B cell (primary cell): Measurements from ENCODE around the gene NFIC. TPM values are rescaled to one million over a fixed set of nuclear protein-coding genes. Genes with fewer than 3 reads are reported as not detected.

ENCODE experiments used
- ATAC-seq: fragments of 200-7000 bp; cut with Tn5 transposase; one replicate; pipeline ENCODE4 v1.10.0; 2021; ENCODE audit warnings: low read depth, mild to moderate bottlenecking, moderate number of reproducible peaks, moderate library complexity
- CTCF ChIA-PET: fragments of 350-600 bp; sonication (Branson Sonifier 250); formaldehyde crosslinking; loops from one replicate; lab custom pipeline; 2021; ENCODE audit warnings: antibody characterized with exemption, inconsistent platforms; lab: Charles Lee
- POLR2A ChIA-PET: fragments of 350-600 bp; sonication (Branson Sonifier 250); formaldehyde crosslinking; loops from one replicate; lab custom pipeline; 2021; ENCODE audit warnings: antibody characterized with exemption; lab: Charles Lee
- DNase-seq: peaks from one replicate; pipeline ENCODE4 v3.0.0; 2013
- H2AFZ ChIP-seq: 2 replicates; pipeline ENCODE4 v1.6.1; 2012; ENCODE audit warnings: mild to moderate bottlenecking, low read depth, low read length; ENCODE audit not compliant: insufficient read depth, poor library complexity, severe bottlenecking
- H3K27ac ChIP-seq, 2 donors: 1 replicate in 1 of 2; 2 replicates in 1 of 2; pipeline ENCODE4 v1.5.1; 2012 to 2013; ENCODE audit warnings: low read length in 2 of 2, mild to moderate bottlenecking in 2 of 2, moderate library complexity in 1 of 2
- H3K27me3 ChIP-seq, 4 experiments: fragments of 200-600 bp in 1 of 4; sonication (generic) in 1 of 4; replicated peaks in 1 of 4; 1 replicate in 2 of 4; 2 replicates in 2 of 4; pipeline versions ENCODE4 v1.6.1 to v1.7.0; 2013 to 2016; ENCODE audit warnings: low read length in 3 of 4, mild to moderate bottlenecking in 2 of 4, mixed read lengths in 1 of 4, moderate library complexity in 1 of 4; ENCODE audit not compliant: insufficient read depth in 4 of 4, control insufficient read depth in 3 of 4; ENCODE audit errors: control extremely low read depth in 1 of 4
- H3K36me3 ChIP-seq, 2 experiments: replicated peaks in 1 of 2; 1 replicate in 1 of 2; 2 replicates in 1 of 2; pipeline versions ENCODE4 v1.6.1 to v1.7.1; 2013; ENCODE audit warnings: low read length in 1 of 2; ENCODE audit not compliant: insufficient read depth in 2 of 2, control insufficient read depth in 1 of 2; ENCODE audit errors: control extremely low read depth in 1 of 2, extremely low read depth in 1 of 2
- H3K4me1 ChIP-seq, 2 donors: fragments of 200-600 bp in 1 of 2; sonication (generic) in 1 of 2; 1 replicate in 1 of 2; 2 replicates in 1 of 2; pipeline versions ENCODE4 v1.5.1 to v1.6.1; 2013 to 2017; ENCODE audit warnings: low read length in 2 of 2; ENCODE audit not compliant: control insufficient read depth in 2 of 2, insufficient read depth in 2 of 2
- H3K4me2 ChIP-seq: replicated peaks from 2 replicates; pipeline ENCODE3; 2012; ENCODE audit warnings: mild to moderate bottlenecking, low read depth, low read length; ENCODE audit not compliant: poor library complexity, severe bottlenecking
- H3K4me3 ChIP-seq, 5 experiments: fragments of 200-600 bp in 1 of 5; sonication (generic) in 1 of 5; 1 replicate in 3 of 5; 2 replicates in 2 of 5; pipeline versions ENCODE4 v1.5.1 to v1.7.0; 2011 to 2016; ENCODE audit warnings: low read length in 4 of 5, mild to moderate bottlenecking in 4 of 5, low read depth in 2 of 5, control low read depth in 1 of 5, moderate library complexity in 1 of 5; ENCODE audit not compliant: insufficient read depth in 1 of 5; ENCODE audit errors: control extremely low read depth in 1 of 5, extremely low read depth in 1 of 5
- H3K79me2 ChIP-seq: fragments of 200-600 bp; sonication (generic); one replicate; pipeline ENCODE4 v1.6.0; 2016; ENCODE audit warnings: low read length; ENCODE audit not compliant: control insufficient read depth, insufficient read depth
- H3K9ac ChIP-seq: fragments of 200-600 bp; sonication (generic); 2 replicates; pipeline ENCODE4 v1.6.1; 2017; ENCODE audit warnings: mild to moderate bottlenecking, low read length, moderate library complexity
- H3K9me3 ChIP-seq, 3 donors: one replicate each; pipeline versions ENCODE4 v1.6.1 to v1.7.1; 2013; ENCODE audit warnings: low read length in 2 of 3; ENCODE audit not compliant: control insufficient read depth in 2 of 3, insufficient read depth in 1 of 3; ENCODE audit errors: control extremely low read depth in 1 of 3
- H4K20me1 ChIP-seq: 2 replicates; pipeline ENCODE4 v1.6.0; 2012; ENCODE audit warnings: mild to moderate bottlenecking, low read length; ENCODE audit not compliant: insufficient read depth, control insufficient read depth, poor library complexity, severe bottlenecking
- H3K27ac Mint-ChIP-seq: one replicate; pipeline ENCODE4 v1.8.0; 2021; ENCODE audit warnings: mixed read lengths
- H3K27me3 Mint-ChIP-seq: one replicate; pipeline ENCODE4 v1.8.0; 2021; ENCODE audit warnings: mixed read lengths
- H3K4me1 Mint-ChIP-seq: one replicate; pipeline ENCODE4 v1.8.0; 2021; ENCODE audit warnings: mixed read lengths
- H3K4me3 Mint-ChIP-seq: one replicate; pipeline ENCODE4 v1.8.0; 2021; ENCODE audit warnings: mixed read lengths
- H3K9me3 Mint-ChIP-seq: one replicate; pipeline ENCODE4 v1.8.0; 2022; ENCODE audit warnings: mixed read lengths; ENCODE audit not compliant: insufficient read depth
- EZH2 ChIP-seq: IDR thresholded peaks from 2 replicates; pipeline ENCODE4 v1.6.1; 2012; ENCODE audit warnings: borderline replicate concordance, low read depth, mild to moderate bottlenecking, moderate library complexity, low read length; ENCODE audit not compliant: insufficient read depth, poor library complexity, severe bottlenecking
- WGBS: methylation state at CpG from one replicate; pipeline ENCODE4 v1.1.5; 2013; ENCODE audit warnings: missing lambda C conversion rate; ENCODE audit not compliant: insufficient coverage; 5-methylcytosine and 5-hydroxymethylcytosine counted together
- intact Hi-C: fragments of 100-400 bp; cut with micrococcal nuclease; formaldehyde crosslinking; loops from one replicate; pipeline ENCODE4 v1.10.0; 2022
- polyA plus RNA-seq: library from polyadenylated mRNA; depleted of rRNA; stranded (reverse); fragments of >200 nt; gene quantifications from 2 replicates; pipeline ENCODE4 v1.2.3, GENCODE V29; 2012
- total RNA-seq, 2 donors: library from RNA; stranded (reverse); fragments of 120-200 nt in 1 of 2; gene quantifications; 1 replicate in 1 of 2; 2 replicates in 1 of 2; pipeline versions ENCODE4 v1.2.3 to v1.2.4, GENCODE V29; 2013 to 2022
- TF ChIP-seq, protein P1 (sequence below): fragments of 200-600 bp; IDR thresholded peaks from one replicate; pipeline ENCODE4 v1.8.0; 2022; ENCODE audit warnings: antibody characterized with exemption, mild to moderate bottlenecking

NFIC gene
- total and polyA plus RNA-seq, 2 donors (not counting 1 experiment from before 2014, with no cell fraction given): 3.8 to 23.6 TPM

DNA sequence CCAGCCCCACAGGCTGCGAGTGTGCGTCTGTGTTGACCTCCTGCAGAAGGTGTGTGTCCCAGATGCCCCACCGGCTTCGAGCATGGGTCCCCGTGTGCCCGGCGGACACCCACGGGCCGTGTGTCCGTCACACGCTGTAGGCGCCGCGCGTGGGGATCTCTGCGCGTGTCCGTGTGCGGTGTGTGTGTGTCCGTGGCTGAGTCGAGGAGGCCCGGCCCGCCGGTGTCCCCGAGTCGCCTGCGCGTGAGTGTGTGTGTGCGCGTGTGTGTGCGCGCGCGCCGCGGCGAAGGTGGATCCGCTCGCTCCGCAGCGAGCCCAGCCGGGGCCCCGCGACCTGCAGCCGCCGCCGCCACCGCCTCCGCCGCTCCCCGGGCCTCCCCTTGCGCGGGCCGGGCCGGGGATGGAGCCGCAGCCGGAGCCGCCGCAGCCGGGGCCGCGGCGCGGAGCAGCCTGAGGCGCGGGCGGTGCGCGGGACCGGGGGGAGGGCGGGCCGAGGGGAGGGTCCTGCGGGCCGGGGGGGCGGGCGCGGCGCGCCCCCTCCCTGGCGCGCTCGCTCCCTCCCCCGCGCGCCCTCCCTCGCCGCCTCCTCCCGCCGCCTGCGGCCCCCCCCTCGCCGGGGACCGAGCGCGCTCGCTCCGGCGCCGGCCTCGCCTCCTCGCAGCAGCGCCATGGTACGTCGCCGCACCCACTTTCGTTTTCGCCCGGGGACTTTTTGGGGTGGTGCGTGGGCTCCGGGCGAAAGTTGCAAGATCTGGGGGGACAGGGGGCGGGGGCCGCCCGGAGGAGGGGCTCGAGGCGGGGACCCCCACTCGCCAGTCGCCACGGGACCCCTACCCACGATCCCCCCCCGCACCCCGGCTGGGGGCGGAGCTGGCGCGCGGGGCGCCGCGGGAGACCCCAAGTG lies 7.1 kb upstream of the NFIC start:
- TF ChIP-seq, protein P1, sequence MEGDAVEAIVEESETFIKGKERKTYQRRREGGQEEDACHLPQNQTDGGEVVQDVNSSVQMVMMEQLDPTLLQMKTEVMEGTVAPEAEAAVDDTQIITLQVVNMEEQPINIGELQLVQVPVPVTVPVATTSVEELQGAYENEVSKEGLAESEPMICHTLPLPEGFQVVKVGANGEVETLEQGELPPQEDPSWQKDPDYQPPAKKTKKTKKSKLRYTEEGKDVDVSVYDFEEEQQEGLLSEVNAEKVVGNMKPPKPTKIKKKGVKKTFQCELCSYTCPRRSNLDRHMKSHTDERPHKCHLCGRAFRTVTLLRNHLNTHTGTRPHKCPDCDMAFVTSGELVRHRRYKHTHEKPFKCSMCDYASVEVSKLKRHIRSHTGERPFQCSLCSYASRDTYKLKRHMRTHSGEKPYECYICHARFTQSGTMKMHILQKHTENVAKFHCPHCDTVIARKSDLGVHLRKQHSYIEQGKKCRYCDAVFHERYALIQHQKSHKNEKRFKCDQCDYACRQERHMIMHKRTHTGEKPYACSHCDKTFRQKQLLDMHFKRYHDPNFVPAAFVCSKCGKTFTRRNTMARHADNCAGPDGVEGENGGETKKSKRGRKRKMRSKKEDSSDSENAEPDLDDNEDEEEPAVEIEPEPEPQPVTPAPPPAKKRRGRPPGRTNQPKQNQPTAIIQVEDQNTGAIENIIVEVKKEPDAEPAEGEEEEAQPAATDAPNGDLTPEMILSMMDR: no peak
- no peak for TF ChIP-seq EZH2
- intact Hi-C loops: no loop called here
- Mint-ChIP-seq H3K27ac (peak overlapping the region; percentile 85), H3K4me1 (peaks cover 35% of the 10 kb centered on the region), H3K4me3 (peak overlapping the region; percentile 89), H3K27me3 (peaks cover 3% of the 10 kb centered on the region), H3K9me3 (no peaks in the 10 kb centered on the region)
- Histone ChIP-seq H4K20me1 (peaks cover 27% of the 10 kb centered on the region), H3K9me3 (peaks cover 0 to 5% (median 0%) of the 10 kb centered on the region in 3 donors), H3K9ac (peak overlapping the region; percentile 72), H3K79me2 (no peaks in the 10 kb centered on the region), H2AFZ (peak overlapping the region; percentile 82), H3K4me3 (peak overlapping the region; percentile 6 to 72 (median 61)), H3K4me2 (peak overlapping the region; percentile 91), H3K4me1 (peaks cover 18 to 30% of the 10 kb centered on the region in 2 donors), H3K27me3 (peaks cover 0 to 5% (median 2%) of the 10 kb centered on the region in 4 experiments), H3K27ac (peak overlapping the region; percentile 46 to 76), H3K36me3 (no peaks in the 10 kb centered on the region)
- ATAC-seq (peak; percentile 54), DNase-seq (peak; percentile 83)
- under 1% methylated on average over 100 of the region's 129 CpGs for WGBS
- POLR2A ChIA-PET: no interaction called here
- CTCF ChIA-PET: no interaction called here

- Histone ChIP-seq H3K36me3 (no peaks in the 10 kb centered on the region), H3K27me3 (peaks cover 0 to 11% (median 3%) of the 10 kb centered on the region in 4 experiments), H3K4me3 (peak overlapping the region in 4 of 5 experiments; percentile 67 to 72 (median 68)), H3K4me2 (peak overlapping the region; percentile 80), H4K20me1 (peaks cover 34% of the 10 kb centered on the region), H3K79me2 (peaks cover 2% of the 10 kb centered on the region), H2AFZ (peak overlapping the region; percentile 65), H3K4me1 (peaks cover 18 to 31% of the 10 kb centered on the region in 2 donors), H3K27ac (peak overlapping the region; percentile 46 to 76), H3K9ac (peak overlapping the region; percentile 71), H3K9me3 (no peaks in the 10 kb centered on the region)
- Mint-ChIP-seq H3K9me3 (no peaks in the 10 kb centered on the region), H3K27me3 (peaks cover 7% of the 10 kb centered on the region), H3K4me3 (peak overlapping the region; percentile 94), H3K4me1 (peaks cover 36% of the 10 kb centered on the region), H3K27ac (no peak overlapping the region)
- WGBS: under 1% methylated on average over 78 of the region's 81 CpGs
- CTCF ChIA-PET: no interaction called here
- POLR2A ChIA-PET: no interaction called here
- DNase-seq (peak; percentile 57), ATAC-seq (peak; percentile 18)
- TF ChIP-seq, protein P1: no peak
- no peak for TF ChIP-seq EZH2
- intact Hi-C loops: loop anchor here (2.0 to 10.0 kb wide), 2 partner anchors 75 to 845 kb away; no protein-coding TSS in a partner anchor
These were observed 6.4 kb upstream of the NFIC start for GRCh38 chr19:3359919-3360420.
